ENCODE results near the gene KLK8.
"Not testable (repeated sequence)": the region's sequence is repeated elsewhere in the genome, so short reads cannot be mapped to it uniquely, and the experiment has no call there.

KLK8 gene

GRCh38 chr19:50984416-50984815, 17.0 kb downstream of the KLK8 start:
- H3K27me3 ChIP-seq (ENCODE audit: control insufficient read depth in 1 of 2, insufficient read depth in 2 of 2, low read length in 2 of 2); H3K9me3 ChIP-seq (ENCODE audit: control insufficient read depth in 1 of 2, low read length in 2 of 2); H3K27ac ChIP-seq (ENCODE audit: low read depth, low read length): not testable (repeated sequence)

GRCh38 chr19:50983625-50984292, 17.6 kb downstream of the KLK8 start, which contains the start of gene KLK7:
TSS of gene KLK7 (minus strand) at chr19:50983917. CDS start at chr19:50982399, 1,518 bp downstream.
- Histone ChIP-seq H3K4me3 (ENCODE audit: low read depth in 1 of 2, low read length in 2 of 2) (no peak within 1 kb of the TSS), H3K36me3 (ENCODE audit: control insufficient read depth in 1 of 2, insufficient read depth in 2 of 2, low read length in 2 of 2) (no peaks in the 10 kb centered on the region), H3K9ac (ENCODE audit: low read depth in 1 of 2, low read length in 2 of 2) (no peak within 1 kb of the TSS), H3K4me1 (ENCODE audit: control insufficient read depth in 1 of 2, insufficient read depth in 2 of 2, low read length in 2 of 2) (no peaks in the 10 kb centered on the region), H3K27me3 (ENCODE audit: control insufficient read depth in 1 of 2, insufficient read depth in 2 of 2, low read length in 2 of 2) (peaks cover 0 to 2% of the 10 kb centered on the region in 2 donors), H3K9me3 (ENCODE audit: control insufficient read depth in 1 of 2, low read length in 2 of 2) (no peaks in the 10 kb centered on the region), H3K27ac (ENCODE audit: low read depth, low read length) (no peak within 1 kb of the TSS)

More at GRCh38 chr19:50984416-50984815, 17.0 kb downstream of the KLK8 start:
- H3K4me1 ChIP-seq (ENCODE audit: control insufficient read depth in 1 of 2, insufficient read depth in 2 of 2, low read length in 2 of 2); H3K36me3 ChIP-seq (ENCODE audit: control insufficient read depth in 1 of 2, insufficient read depth in 2 of 2, low read length in 2 of 2); H3K9ac ChIP-seq (ENCODE audit: low read depth in 1 of 2, low read length in 2 of 2); H3K4me3 ChIP-seq (ENCODE audit: low read depth in 1 of 2, low read length in 2 of 2): not testable (repeated sequence)

DNA sequence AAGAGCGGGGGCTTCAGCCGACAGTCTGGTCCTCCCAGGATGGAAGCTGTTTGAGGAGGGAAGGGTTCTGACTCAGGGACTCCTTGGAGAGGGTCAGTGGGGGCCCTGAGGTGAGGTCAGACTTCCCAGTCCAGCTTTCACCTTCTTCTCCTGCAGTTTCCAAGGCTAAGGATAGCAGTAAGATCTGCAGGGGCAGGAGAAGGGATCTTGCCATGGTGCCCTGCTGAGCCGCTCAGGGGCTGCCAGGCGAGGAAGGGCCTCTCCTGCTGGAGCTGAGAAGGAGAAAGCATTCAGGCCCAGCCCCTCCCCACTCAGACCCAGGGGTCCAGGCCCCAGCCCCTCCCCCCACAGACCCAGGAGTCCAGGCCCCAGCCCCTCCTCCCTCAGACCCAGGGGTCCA, 19.2 kb downstream of the KLK8 start:
- Histone ChIP-seq H3K27ac (ENCODE audit: low read depth, low read length) (no peak overlapping the region), H3K9me3 (ENCODE audit: control insufficient read depth in 1 of 2, low read length in 2 of 2) (no peaks in the 10 kb centered on the region), H3K27me3 (ENCODE audit: control insufficient read depth in 1 of 2, insufficient read depth in 2 of 2, low read length in 2 of 2) (peaks cover 2 to 4% of the 10 kb centered on the region in 2 donors), H3K4me3 (ENCODE audit: low read depth in 1 of 2, low read length in 2 of 2) (no peak overlapping the region), H3K4me1 (ENCODE audit: control insufficient read depth in 1 of 2, insufficient read depth in 2 of 2, low read length in 2 of 2) (no peaks in the 10 kb centered on the region), H3K9ac (ENCODE audit: low read depth in 1 of 2, low read length in 2 of 2) (no peak overlapping the region), H3K36me3 (ENCODE audit: control insufficient read depth in 1 of 2, insufficient read depth in 2 of 2, low read length in 2 of 2) (no peaks in the 10 kb centered on the region)

DNA sequence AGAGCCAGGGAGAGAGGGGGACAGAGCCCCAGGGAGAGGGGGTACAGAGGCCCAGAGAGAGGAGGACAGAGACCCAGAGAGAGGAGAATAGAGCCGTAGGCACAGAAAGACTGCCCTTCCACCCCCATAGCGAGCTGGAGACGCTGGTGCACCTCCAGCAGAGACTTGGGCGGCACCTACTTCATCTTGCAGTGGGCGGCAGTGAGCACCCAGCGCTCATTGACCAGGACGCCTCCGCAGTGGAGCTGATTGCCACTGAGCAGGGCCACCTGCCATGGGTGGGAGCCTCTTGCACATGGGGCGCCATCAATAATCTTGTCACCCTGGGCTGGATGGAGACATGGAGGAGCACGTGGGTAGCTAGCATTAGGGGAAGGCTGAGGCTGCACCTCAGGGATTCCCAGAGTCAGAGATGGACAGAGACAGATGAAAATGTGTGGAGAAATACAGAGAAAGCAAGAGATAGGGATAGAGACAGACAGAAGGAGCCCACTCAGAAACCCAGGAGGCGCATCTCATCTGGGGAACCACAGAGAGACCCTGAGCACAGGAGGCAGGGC, 19.7 kb downstream of the KLK8 start:
- H3K27ac ChIP-seq (ENCODE audit: low read depth, low read length), result no peak overlapping the region
- peaks cover 2 to 4% of the 10 kb centered on the region in 2 donors for H3K27me3 ChIP-seq (ENCODE audit: control insufficient read depth in 1 of 2, insufficient read depth in 2 of 2, low read length in 2 of 2)
- no peaks in the 10 kb centered on the region for H3K9me3 ChIP-seq (ENCODE audit: control insufficient read depth in 1 of 2, low read length in 2 of 2)
- H3K4me1 ChIP-seq (ENCODE audit: control insufficient read depth in 1 of 2, insufficient read depth in 2 of 2, low read length in 2 of 2), result no peaks in the 10 kb centered on the region
- H3K4me3 ChIP-seq (ENCODE audit: low read depth in 1 of 2, low read length in 2 of 2), result no peak overlapping the region
- H3K36me3 ChIP-seq (ENCODE audit: control insufficient read depth in 1 of 2, insufficient read depth in 2 of 2, low read length in 2 of 2), result no peaks in the 10 kb centered on the region
- H3K9ac ChIP-seq (ENCODE audit: low read depth in 1 of 2, low read length in 2 of 2), result no peak overlapping the region

DNA sequence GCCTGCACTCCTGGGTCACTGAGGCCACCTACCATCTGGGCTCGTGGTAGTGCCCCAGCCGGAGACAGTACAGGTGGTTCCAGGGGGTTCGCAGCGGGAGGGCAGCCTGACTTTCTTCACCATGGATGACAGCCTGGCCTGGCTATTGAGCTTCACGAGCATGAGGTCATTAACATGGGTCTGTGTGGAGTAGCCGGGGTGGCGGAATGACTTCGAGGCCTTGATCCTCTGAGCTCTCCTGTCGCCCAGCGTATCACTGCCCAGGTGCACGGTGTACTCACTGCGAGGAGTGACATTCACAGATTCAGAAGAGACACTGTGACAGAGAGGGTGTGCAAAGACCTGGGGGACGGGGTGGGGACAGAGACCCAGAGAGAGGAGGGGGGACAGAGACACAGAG, 21.2 kb downstream of the KLK8 start:
- Histone ChIP-seq H3K27me3 (ENCODE audit: control insufficient read depth in 1 of 2, insufficient read depth in 2 of 2, low read length in 2 of 2) (peaks cover 4% of the 10 kb centered on the region in 2 donors), H3K9me3 (ENCODE audit: control insufficient read depth in 1 of 2, low read length in 2 of 2) (no peaks in the 10 kb centered on the region)

GRCh38 chr19:50979758-50980157, 21.6 kb downstream of the KLK8 start:
- no peak overlapping the region for H3K4me3 ChIP-seq (ENCODE audit: low read depth in 1 of 2, low read length in 2 of 2)
- no peak overlapping the region for H3K9ac ChIP-seq (ENCODE audit: low read depth in 1 of 2, low read length in 2 of 2)
- no peak overlapping the region for H3K27ac ChIP-seq (ENCODE audit: low read depth, low read length)
- H3K9me3 ChIP-seq (ENCODE audit: control insufficient read depth in 1 of 2, low read length in 2 of 2), result no peaks in the 10 kb centered on the region
- H3K4me1 ChIP-seq (ENCODE audit: control insufficient read depth in 1 of 2, insufficient read depth in 2 of 2, low read length in 2 of 2), result no peaks in the 10 kb centered on the region
- no peaks in the 10 kb centered on the region for H3K36me3 ChIP-seq (ENCODE audit: control insufficient read depth in 1 of 2, insufficient read depth in 2 of 2, low read length in 2 of 2)
- peaks cover 4% of the 10 kb centered on the region in 2 donors for H3K27me3 ChIP-seq (ENCODE audit: control insufficient read depth in 1 of 2, insufficient read depth in 2 of 2, low read length in 2 of 2)

More for the DNA sequence above, 21.2 kb downstream of the KLK8 start:
- H3K36me3 ChIP-seq (ENCODE audit: control insufficient read depth in 1 of 2, insufficient read depth in 2 of 2, low read length in 2 of 2), result no peaks in the 10 kb centered on the region
- no peak overlapping the region for H3K27ac ChIP-seq (ENCODE audit: low read depth, low read length)
- H3K9ac ChIP-seq (ENCODE audit: low read depth in 1 of 2, low read length in 2 of 2), result no peak overlapping the region
- H3K4me1 ChIP-seq (ENCODE audit: control insufficient read depth in 1 of 2, insufficient read depth in 2 of 2, low read length in 2 of 2), result no peaks in the 10 kb centered on the region
- H3K4me3 ChIP-seq (ENCODE audit: low read depth in 1 of 2, low read length in 2 of 2), result no peak overlapping the region

DNA sequence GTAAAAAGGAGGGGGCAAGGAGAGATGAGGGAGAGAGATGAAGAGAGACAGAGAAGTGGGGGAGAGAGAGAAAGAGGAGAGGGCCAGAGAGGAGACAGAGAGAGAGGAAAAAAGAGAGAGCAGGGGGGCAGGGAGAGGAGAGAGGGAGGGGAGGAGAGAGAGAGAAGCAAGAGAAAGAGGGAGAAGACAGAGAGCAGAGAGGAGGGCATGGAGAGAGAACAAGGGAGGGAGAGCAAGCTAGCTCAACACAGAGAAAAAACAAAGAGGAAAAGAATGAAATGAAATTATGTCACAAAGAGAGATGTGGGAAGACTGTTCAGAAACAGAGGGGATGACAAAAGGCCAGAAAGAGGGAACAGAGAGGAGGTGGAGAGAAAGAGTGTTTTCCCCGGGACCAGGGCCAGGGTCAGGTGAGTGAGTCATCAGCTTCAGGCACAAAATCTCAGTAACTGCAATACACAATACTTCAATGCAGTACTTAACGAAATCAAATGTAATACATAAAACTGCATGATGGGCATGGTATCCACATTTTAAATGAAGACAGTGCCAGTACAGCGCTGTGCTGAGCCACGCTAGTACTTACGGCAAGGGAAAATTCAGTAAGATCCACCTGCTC, 22.5 kb downstream of the KLK8 start:
- Histone ChIP-seq H3K27ac (ENCODE audit: low read depth, low read length) (no peak overlapping the region), H3K9ac (ENCODE audit: low read depth in 1 of 2, low read length in 2 of 2) (no peak overlapping the region), H3K4me1 (ENCODE audit: control insufficient read depth in 1 of 2, insufficient read depth in 2 of 2, low read length in 2 of 2) (no peaks in the 10 kb centered on the region), H3K36me3 (ENCODE audit: control insufficient read depth in 1 of 2, insufficient read depth in 2 of 2, low read length in 2 of 2) (no peaks in the 10 kb centered on the region), H3K27me3 (ENCODE audit: control insufficient read depth in 1 of 2, insufficient read depth in 2 of 2, low read length in 2 of 2) (peaks cover 4% of the 10 kb centered on the region in 2 donors), H3K9me3 (ENCODE audit: control insufficient read depth in 1 of 2, low read length in 2 of 2) (no peaks in the 10 kb centered on the region), H3K4me3 (ENCODE audit: low read depth in 1 of 2, low read length in 2 of 2) (no peak overlapping the region)

DNA sequence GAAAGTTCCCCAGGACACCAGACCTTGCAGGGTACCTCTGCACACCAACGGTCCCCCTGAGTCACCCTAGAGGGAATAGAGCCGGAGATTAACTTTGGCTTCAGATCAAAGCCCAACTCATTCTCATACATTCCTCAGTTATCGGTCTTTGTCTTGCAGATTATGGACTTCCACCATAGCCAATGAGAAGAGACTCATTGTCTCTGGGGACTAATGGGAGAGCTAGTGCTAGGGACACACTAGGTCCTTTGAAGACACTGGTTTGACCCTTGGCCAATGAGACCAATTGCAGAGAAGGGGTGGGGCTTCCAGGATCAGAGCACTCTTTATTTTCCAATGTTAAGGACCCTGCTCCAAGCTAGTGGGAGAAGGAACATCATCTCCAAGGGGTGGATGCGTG, 23.8 kb downstream of the KLK8 start:
- Histone ChIP-seq H3K9ac (ENCODE audit: low read depth in 1 of 2, low read length in 2 of 2) (no peak overlapping the region), H3K36me3 (ENCODE audit: control insufficient read depth in 1 of 2, insufficient read depth in 2 of 2, low read length in 2 of 2) (no peaks in the 10 kb centered on the region), H3K4me3 (ENCODE audit: low read depth in 1 of 2, low read length in 2 of 2) (no peak overlapping the region), H3K4me1 (ENCODE audit: control insufficient read depth in 1 of 2, insufficient read depth in 2 of 2, low read length in 2 of 2) (no peaks in the 10 kb centered on the region), H3K27ac (ENCODE audit: low read depth, low read length) (no peak overlapping the region), H3K27me3 (ENCODE audit: control insufficient read depth in 1 of 2, insufficient read depth in 2 of 2, low read length in 2 of 2) (peaks cover 4 to 7% of the 10 kb centered on the region in 2 donors), H3K9me3 (ENCODE audit: control insufficient read depth in 1 of 2, low read length in 2 of 2) (no peaks in the 10 kb centered on the region)

DNA sequence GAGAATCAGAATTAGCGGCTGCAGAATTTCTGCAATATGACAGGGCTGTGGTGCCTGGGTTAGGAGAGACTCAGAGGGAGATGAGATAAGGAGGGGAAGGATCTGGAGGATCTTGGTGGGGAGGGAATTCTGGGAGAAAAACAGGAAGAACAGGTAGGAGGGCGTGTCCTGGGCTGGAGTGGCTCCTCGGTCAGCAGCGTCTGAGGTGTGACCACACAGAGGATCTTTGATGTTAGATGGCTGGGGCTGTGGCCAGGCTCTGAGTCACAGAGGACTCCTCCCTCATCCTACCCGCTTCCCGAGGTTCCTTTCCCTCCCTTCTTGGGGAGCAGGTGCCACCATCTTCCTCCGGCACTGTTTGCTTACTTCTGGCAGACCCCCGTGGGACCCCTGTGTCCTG, 25.6 kb downstream of the KLK8 start:
- H3K36me3 ChIP-seq (ENCODE audit: control insufficient read depth in 1 of 2, insufficient read depth in 2 of 2, low read length in 2 of 2), result no peaks in the 10 kb centered on the region
- peaks cover 4 to 7% of the 10 kb centered on the region in 2 donors for H3K27me3 ChIP-seq (ENCODE audit: control insufficient read depth in 1 of 2, insufficient read depth in 2 of 2, low read length in 2 of 2)
- H3K4me3 ChIP-seq (ENCODE audit: low read depth in 1 of 2, low read length in 2 of 2), result no peak overlapping the region
- H3K27ac ChIP-seq (ENCODE audit: low read depth, low read length), result no peak overlapping the region
- H3K9me3 ChIP-seq (ENCODE audit: control insufficient read depth in 1 of 2, low read length in 2 of 2), result no peaks in the 10 kb centered on the region
- H3K9ac ChIP-seq (ENCODE audit: low read depth in 1 of 2, low read length in 2 of 2), result no peak overlapping the region
- H3K4me1 ChIP-seq (ENCODE audit: control insufficient read depth in 1 of 2, insufficient read depth in 2 of 2, low read length in 2 of 2), result no peaks in the 10 kb centered on the region

DNA sequence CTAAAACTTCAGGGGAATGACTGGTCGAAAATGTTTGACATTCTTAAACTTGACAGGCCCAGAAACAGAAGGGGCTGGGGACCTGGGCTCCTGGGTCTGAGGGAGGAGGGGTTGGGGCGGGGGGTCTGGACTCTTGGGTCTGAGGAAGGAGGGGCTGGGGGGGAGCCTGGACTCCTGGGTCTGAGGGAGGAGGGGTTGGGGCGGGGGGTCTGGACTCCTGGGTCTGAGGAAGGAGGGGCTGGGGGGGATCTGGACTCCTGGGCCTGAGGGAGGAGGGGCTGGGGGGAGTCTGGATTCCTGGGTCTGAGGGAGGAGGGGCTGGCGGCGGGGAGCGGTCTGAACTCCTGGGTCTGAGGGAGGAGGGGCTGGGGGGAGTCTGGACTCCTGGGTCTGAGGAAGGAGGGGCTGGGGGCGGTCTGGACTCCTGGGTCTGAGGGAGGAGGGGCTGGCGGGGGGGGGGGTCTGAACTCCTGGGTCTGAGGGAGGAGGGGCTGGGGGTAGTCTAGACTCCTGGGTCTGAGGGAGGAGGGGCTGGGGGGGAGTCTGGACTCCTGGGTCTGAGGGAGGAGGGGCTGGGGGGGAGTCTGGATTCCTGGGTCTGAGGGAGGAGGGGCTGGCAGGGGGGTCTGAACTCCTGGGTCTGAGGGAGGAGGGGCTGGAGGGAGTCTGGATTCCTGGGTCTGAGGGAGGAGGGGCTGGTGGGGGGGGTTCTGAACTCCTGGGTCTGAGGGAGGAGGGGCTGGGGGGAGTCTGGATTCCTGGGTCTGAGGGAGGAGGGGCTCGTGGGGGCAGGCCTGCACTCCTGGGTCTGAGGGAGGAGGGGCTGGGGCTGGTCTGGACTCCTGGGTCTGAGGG, 26.5 kb downstream of the KLK8 start:
- H3K27me3 ChIP-seq (ENCODE audit: control insufficient read depth in 1 of 2, insufficient read depth in 2 of 2, low read length in 2 of 2), result peaks cover 4 to 7% of the 10 kb centered on the region in 2 donors
- no peaks in the 10 kb centered on the region for H3K9me3 ChIP-seq (ENCODE audit: control insufficient read depth in 1 of 2, low read length in 2 of 2)
- no peak overlapping the region for H3K9ac ChIP-seq (ENCODE audit: low read depth in 1 of 2, low read length in 2 of 2)
- no peak overlapping the region for H3K27ac ChIP-seq (ENCODE audit: low read depth, low read length)
- H3K4me3 ChIP-seq (ENCODE audit: low read depth in 1 of 2, low read length in 2 of 2), result no peak overlapping the region
- H3K36me3 ChIP-seq (ENCODE audit: control insufficient read depth in 1 of 2, insufficient read depth in 2 of 2, low read length in 2 of 2), result no peaks in the 10 kb centered on the region
- no peaks in the 10 kb centered on the region for H3K4me1 ChIP-seq (ENCODE audit: control insufficient read depth in 1 of 2, insufficient read depth in 2 of 2, low read length in 2 of 2)
